Pons (tissue), 1 donor: ENCODE data around the gene TRIM22.
"Not testable (repeated sequence)": the region's sequence is repeated elsewhere in the genome, so short reads cannot be mapped to it uniquely, and the experiment has no call there.

Experiments used
- DNase-seq: peaks from one replicate; pipeline ENCODE4 v3.0.0-alpha.2; 2016; ENCODE audit warnings: low spot score

TRIM22 gene, protein sequence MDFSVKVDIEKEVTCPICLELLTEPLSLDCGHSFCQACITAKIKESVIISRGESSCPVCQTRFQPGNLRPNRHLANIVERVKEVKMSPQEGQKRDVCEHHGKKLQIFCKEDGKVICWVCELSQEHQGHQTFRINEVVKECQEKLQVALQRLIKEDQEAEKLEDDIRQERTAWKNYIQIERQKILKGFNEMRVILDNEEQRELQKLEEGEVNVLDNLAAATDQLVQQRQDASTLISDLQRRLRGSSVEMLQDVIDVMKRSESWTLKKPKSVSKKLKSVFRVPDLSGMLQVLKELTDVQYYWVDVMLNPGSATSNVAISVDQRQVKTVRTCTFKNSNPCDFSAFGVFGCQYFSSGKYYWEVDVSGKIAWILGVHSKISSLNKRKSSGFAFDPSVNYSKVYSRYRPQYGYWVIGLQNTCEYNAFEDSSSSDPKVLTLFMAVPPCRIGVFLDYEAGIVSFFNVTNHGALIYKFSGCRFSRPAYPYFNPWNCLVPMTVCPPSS

DNA sequence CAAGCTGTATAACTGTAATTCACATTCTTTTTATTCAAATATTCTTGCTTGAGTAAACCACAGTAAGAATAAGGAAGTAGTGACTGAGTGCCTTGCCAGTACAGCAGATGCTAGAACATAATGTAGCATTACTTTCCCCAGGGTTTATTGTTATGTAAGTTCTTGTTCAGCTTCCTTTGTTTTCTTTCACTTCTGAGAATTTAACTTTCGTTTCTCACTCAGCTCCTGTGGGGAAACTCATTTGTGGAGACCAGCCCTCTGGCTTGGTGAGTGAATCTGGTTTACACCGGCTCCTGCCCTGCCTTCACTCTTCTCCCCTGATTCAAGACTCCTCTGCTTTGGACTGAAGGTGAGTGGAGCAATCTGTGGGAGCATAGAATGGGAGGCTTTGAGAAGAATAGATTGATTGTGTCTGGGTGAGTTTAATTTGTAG is at the start of gene TRIM22:
Gene TRIM22 (plus strand): TSS at position 240 of the 433 bp plus-strand sequence. CDS start 6,443 bp downstream, outside the sequence.
- peak; percentile 83 for DNase-seq

DNA sequence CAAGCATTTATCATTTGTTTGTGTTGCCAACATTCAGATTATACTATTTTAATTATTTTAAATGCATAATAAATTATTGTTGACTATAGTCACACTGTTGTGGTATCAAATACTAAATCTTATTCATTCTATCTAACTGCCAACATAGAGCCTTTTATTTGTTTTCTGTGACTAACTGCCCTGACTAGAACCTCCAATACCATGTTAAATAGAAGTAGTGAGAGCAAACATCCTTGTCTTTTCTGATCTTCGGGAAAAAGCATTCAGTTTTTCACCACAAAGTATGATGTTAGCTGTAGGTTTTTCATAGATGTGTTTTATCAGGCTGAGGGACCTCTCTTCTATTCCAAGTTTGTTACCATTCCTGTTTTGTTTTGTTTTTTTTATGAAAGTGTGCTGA is 49.6 kb upstream of the TRIM22 start:
- no peak for DNase-seq

DNA sequence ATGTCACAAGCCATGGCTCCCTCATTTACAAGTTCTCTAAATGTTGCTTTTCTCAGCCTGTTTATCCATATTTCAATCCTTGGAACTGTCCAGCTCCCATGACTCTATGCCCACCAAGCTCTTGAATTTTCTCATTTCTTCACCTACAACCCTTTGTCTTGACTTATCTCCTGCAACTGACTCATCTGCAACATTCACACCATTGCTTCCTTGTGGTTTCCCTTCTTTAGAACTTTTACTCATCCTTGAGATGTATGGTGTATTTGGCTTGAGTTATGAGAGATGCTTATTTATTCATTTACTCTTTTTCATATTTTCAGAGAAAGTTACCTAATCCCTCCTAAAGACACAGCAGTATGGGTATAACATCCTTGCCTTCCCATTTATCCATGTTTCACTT is 46.0 kb upstream of the TRIM22 start:
- DNase-seq: no peak

DNA sequence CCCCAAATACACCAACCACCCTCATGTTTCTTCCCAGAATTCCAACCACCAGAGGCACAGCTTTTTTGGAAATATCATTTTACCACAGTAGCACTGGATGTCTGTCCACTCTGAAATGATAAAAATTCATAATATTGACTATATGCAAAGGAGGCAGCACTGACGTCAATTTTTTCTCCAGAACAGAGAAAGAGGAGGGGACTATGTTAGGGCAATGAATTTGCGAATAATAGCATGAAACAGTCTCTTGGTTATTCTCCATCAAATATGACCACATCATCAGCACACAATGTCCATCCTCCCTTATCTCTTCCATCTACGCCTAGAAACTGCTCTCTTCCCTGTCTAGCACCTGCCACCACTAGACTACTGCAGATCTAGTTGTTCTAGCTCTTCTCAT is 43.5 kb upstream of the TRIM22 start:
- no peak for DNase-seq

DNA sequence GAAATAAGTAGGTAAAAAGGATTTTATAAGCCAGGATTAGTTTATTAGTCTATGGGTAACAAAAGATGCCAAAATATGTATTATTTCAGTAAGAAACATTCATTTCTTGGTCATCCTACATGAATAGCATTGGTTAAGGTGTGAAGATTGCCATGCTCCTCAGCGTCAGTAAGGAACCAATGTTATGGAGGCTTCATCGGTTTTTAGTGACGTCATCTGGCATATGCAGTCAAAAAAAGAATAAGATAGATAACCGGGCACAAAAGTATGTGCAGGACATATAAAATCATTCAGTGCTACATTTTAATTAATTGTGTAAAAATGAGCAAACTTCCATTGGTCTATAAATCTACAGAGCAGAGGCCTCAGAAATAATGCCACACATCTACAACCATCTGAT is 34.1 kb upstream of the TRIM22 start:
- DNase-seq: no peak

GRCh38 chr11:5656956-5657355 is 32.6 kb upstream of the TRIM22 start:
- not testable (repeated sequence) for DNase-seq

DNA sequence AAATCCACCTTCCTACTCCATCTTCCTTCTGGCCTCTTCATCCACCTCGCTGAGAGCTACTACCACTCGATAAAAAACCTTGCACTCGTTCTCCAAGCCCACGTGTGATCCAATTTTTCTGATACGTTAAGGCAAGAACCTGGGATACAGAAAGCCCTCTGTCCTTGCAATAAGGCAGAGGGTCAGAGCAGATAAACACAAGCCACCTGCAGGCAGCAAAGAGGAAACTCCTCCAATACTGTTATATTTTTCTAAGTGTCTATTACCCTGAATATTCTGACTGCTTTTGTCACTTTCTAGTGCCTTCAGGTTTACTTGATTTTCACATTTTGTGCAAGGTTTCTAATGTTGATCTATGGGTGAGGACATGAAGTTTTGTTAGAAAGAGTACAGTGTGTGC is 31.3 kb upstream of the TRIM22 start:
- DNase-seq: no peak

- no peak for DNase-seq
These were observed 26.1 kb upstream of the TRIM22 start for GRCh38 chr11:5663511-5663910.

DNA sequence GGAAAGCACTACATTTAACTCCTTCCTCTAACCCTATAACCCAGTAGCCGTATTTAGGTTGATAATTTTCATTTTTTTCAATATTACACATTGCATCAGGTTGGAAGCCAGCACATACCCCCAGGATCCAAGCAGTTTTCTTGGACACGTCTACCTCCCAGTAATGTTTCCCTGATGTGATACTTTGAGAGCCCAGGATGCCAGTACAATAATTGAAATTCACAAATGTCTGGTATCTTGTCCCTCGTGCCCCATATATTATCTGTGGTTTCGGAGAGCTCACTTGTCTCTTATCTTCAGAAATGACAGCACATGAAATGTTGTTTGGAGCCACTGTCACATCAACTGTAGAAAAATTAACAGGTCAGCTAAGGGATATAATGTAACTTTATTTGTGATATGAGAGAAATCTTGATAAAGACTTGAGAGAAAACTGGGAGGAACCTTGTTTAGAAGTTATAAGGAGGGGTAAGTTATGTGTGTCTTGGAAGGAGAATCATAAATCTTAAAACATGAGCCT is 24.5 kb upstream of the TRIM22 start:
- DNase-seq: no peak

- no peak for DNase-seq
These were observed 23.7 kb upstream of the TRIM22 start for GRCh38 chr11:5665746-5666401.

DNA sequence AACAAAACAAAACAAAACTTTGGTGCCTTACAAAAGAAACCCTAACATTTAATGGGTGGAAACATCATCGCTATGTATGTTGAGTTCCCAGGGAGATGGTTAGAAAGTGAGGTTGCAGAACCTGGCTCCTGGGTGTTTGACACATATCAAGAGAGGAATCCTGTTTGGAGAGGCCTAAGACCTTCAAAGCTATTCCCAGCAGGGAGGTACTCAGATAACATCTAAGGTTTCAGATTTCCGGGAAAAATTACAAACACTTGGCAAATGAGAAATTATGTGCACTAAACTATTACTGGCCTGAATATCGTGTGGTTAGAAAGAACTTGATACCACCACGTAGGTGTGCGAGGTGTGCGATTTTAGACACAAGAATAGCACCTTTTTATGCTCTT is 23.2 kb upstream of the TRIM22 start:
- DNase-seq: no peak

DNA sequence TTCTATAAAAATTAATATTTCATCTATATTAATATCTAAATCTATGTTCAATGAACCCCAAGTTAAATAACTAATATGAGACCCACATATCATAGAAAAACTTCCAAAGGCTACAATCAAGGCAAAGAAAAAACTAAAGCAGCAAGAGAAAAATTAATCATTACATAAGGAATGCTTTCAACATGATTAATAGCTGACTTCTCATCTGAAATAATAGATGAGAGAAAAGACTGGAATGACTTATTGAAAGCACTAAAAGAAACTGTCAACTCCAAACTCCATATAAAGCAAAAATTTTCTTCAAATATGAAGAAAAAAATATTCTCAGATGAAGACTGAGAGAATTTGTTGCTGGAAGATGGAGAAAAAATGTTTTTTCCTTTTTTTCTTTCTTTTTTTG is 17.8 kb upstream of the TRIM22 start:
- no peak for DNase-seq

- no peak for DNase-seq
These were observed 15.2 kb upstream of the TRIM22 start for GRCh38 chr11:5674391-5674790.

GRCh38 chr11:5679811-5680210 is 9.8 kb upstream of the TRIM22 start:
- no peak for DNase-seq

GRCh38 chr11:5682890-5683441 is 6.6 kb upstream of the TRIM22 start:
- not testable (repeated sequence) for DNase-seq

DNA sequence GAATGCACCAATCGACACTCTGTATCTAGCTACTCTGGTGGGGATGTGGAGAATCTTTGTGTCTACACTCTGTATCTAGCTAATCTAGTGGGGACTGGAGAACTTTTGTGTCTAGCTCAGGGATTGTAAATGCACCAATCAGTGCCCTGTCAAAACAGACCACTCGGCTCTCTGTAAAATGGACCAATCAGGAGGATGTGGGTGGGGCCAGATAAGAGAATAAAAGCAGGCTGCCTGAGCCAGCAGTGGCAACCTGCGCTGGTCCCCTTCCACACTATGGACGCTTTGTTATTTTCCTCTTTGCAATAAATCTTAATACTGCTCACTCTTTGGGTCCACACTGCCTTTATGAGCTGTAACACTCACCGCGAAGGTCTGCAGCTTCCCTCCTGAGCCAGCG is 6.0 kb upstream of the TRIM22 start:
- not testable (repeated sequence) for DNase-seq

DNA sequence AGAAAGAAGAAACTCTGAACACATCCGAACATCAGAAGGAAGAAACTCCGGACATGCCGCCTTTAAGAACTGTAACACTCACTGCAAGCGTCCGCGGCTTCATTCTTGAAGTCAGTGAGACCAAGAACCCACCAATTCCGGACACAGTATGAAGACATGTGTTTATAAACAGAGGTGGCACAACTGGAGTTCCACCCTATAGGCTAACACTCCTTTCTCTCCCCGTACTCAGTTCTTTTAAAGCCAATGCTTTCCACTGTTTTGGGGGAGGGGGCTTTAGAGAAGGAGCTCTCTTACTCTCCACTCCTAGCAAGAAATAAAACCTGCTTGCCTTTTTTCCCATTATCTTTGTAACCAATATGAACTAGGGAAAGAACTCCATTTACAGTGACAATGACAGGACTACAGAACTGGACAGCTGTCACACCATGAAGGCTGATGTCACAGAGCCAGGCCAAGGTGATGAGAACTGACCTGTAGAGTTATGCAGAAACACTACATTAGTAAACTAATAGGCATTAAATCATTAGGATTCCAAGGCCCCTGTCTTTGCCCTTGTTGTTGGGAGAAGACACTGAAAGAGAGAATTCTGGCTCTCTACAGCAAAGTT is 5.4 kb upstream of the TRIM22 start:
- DNase-seq: peak; percentile 7

- peak; percentile 87 for DNase-seq
These were observed 4.8 kb upstream of the TRIM22 start, which contains the start of gene TRIM5 for GRCh38 chr11:5684646-5685362. Gene TRIM5, minus strand, starts transcription at chr11:5685074. Its CDS starts 4,897 bp downstream, at chr11:5680177.

GRCh38 chr11:5686426-5686825 is 3.2 kb upstream of the TRIM22 start:
- no peak for DNase-seq

GRCh38 chr11:5688482-5688881 is 1.1 kb upstream of the TRIM22 start:
- DNase-seq: no peak

GRCh38 chr11:5690216-5690615 is 626 bp downstream of the TRIM22 start:
- peak; percentile 48 for DNase-seq

DNA sequence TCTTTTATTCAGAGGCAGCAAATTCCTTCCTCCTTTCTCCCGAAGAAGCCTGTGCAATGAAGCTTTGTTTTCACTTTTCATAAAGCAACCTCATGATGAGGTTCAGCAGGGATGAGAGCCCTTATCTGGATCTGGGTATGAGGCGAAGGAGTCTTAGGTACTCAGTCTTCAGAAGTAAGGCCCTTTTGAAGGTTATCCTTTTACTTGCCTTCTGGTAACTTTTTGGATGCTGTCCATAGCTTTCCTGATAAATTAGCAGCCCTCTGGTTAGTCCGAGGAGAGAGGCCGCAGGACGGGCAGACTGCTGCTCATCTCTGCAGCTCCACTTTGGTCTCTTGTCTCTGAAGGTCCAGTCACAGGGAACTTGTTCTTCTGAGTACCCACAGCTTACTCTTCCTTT is 1.1 kb downstream of the TRIM22 start:
- DNase-seq: peak; percentile 15
